ENCODE results near the gene CCDC107.

DNA sequence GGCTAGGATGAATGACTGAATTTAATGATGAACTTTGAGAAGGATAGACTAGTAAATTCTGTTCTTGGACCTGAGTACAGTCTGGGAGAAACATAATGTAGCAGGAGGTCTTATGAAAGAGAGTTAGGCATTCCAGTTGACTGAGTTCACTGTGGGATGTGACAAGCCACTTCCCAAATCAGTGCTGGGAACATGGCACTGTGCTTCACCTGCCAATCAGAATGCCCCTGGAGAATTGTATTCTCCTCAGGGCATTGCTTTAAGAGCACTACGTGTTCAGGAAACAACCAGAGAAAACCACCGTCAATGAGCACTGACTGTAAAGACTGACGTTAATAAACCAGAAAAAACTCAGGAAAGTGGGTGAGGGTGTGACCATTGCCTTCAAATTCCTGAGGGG, 1.2 kb downstream of the CCDC107 start:
- TF ChIP-seq, protein P1, sequence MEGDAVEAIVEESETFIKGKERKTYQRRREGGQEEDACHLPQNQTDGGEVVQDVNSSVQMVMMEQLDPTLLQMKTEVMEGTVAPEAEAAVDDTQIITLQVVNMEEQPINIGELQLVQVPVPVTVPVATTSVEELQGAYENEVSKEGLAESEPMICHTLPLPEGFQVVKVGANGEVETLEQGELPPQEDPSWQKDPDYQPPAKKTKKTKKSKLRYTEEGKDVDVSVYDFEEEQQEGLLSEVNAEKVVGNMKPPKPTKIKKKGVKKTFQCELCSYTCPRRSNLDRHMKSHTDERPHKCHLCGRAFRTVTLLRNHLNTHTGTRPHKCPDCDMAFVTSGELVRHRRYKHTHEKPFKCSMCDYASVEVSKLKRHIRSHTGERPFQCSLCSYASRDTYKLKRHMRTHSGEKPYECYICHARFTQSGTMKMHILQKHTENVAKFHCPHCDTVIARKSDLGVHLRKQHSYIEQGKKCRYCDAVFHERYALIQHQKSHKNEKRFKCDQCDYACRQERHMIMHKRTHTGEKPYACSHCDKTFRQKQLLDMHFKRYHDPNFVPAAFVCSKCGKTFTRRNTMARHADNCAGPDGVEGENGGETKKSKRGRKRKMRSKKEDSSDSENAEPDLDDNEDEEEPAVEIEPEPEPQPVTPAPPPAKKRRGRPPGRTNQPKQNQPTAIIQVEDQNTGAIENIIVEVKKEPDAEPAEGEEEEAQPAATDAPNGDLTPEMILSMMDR (IDR thresholded peaks at IDR 0.05): no peak
- TF ChIP-seq POLR2A (IDR thresholded peaks at IDR 0.05): no peak
